Hematopoietic multipotent progenitor cell treated with erythropoietin and hydrocortisone succinate and interleukin-3 and kit ligand, for 6 days (in vitro differentiated cells): Measurements from ENCODE around the gene GABRR3.
"Not testable (repeated sequence)": the region's sequence is repeated elsewhere in the genome, so short reads cannot be mapped to it uniquely, and the experiment has no call there.

Experiments
- DNase-seq: peaks from one replicate; pipeline ENCODE4 v3.0.0-alpha.2; 2015

The GABRR3 gene

GRCh38 chr3:98021830-98022560 lies 13.1 kb downstream of the GABRR3 start:
- no peak for DNase-seq

GRCh38 chr3:98020412-98020811 lies 14.7 kb downstream of the GABRR3 start:
- no peak for DNase-seq

- no peak for DNase-seq
Observed at GRCh38 chr3:98018301-98018700, 16.8 kb downstream of the GABRR3 start.

GRCh38 chr3:98014268-98014585 lies 20.9 kb downstream of the GABRR3 start:
- no peak for DNase-seq

GRCh38 chr3:98013411-98014267 lies 21.5 kb downstream of the GABRR3 start:
- no peak for DNase-seq

- DNase-seq: no peak
Observed at GRCh38 chr3:98012979-98013378, 22.1 kb downstream of the GABRR3 start.

GRCh38 chr3:98010883-98011449 lies 24.1 kb downstream of the GABRR3 start:
- not testable (repeated sequence) for DNase-seq

- no peak for DNase-seq
Observed at GRCh38 chr3:98010194-98010882, 24.8 kb downstream of the GABRR3 start.

GRCh38 chr3:98008855-98009254 lies 26.3 kb downstream of the GABRR3 start:
- DNase-seq: no peak

GRCh38 chr3:98005438-98005837 lies 29.7 kb downstream of the GABRR3 start:
- DNase-seq: no peak

GRCh38 chr3:98004721-98005120 lies 30.4 kb downstream of the GABRR3 start:
- no peak for DNase-seq

GRCh38 chr3:98003306-98003969 lies 31.7 kb downstream of the GABRR3 start:
- DNase-seq: peak; percentile 27

GRCh38 chr3:98002717-98003116 lies 32.4 kb downstream of the GABRR3 start:
- DNase-seq: no peak

- no peak for DNase-seq
Observed at GRCh38 chr3:97999994-98000393, 35.1 kb downstream of the GABRR3 start.

- no peak for DNase-seq
Observed at GRCh38 chr3:97999103-97999502, 36.0 kb downstream of the GABRR3 start.

GRCh38 chr3:97996988-97997387 lies 38.1 kb downstream of the GABRR3 start:
- no peak for DNase-seq

- DNase-seq: no peak
Observed at GRCh38 chr3:97994328-97994945, 40.7 kb downstream of the GABRR3 start.

- DNase-seq: no peak
Observed at GRCh38 chr3:97993526-97993925, 41.6 kb downstream of the GABRR3 start.

GRCh38 chr3:97992547-97993173 lies 42.5 kb downstream of the GABRR3 start:
- DNase-seq: no peak

GRCh38 chr3:97991293-97991682 lies 43.8 kb downstream of the GABRR3 start:
- no peak for DNase-seq

- no peak for DNase-seq
Observed at GRCh38 chr3:97990624-97991292, 44.4 kb downstream of the GABRR3 start.
